H1 (cell line): ENCODE results near the gene CAPZB. TPM values are rescaled to one million over a fixed set of nuclear protein-coding genes. Genes with fewer than 3 reads are reported as not detected.

ENCODE experiments used
- CTCF ChIA-PET: fragments of 300-600 bp; sonication (Branson Sonifier 250); formaldehyde crosslinking; loops from one replicate; lab custom pipeline; 2021; ENCODE audit not compliant: partially characterized antibody; lab: Charles Lee
- POLR2A ChIA-PET: fragments of 300-600 bp; sonication (Branson Sonifier 250); formaldehyde crosslinking; loops from one replicate; lab custom pipeline; 2021; ENCODE audit warnings: inconsistent platforms; ENCODE audit not compliant: partially characterized antibody; lab: Charles Lee
- DNase-seq, 2 experiments: peaks; one replicate each; pipeline versions ENCODE4 v3.0.0 to v3.0.0-alpha.2; 2010 to 2022; ENCODE audit warnings: low spot score in 2 of 2, low read depth in 1 of 2, mixed read lengths in 1 of 2
- FAIRE-seq: peaks from 2 replicates; lab custom pipeline; 2011; peaks lifted over from hg19 to GRCh38; lab: Jason Lieb, UNC
- H2AFZ ChIP-seq: 2 replicates; pipeline ENCODE4 v1.8.1; 2012; ENCODE audit warnings: low read length, inconsistent platforms
- H2AK5ac ChIP-seq: 2 replicates; pipeline ENCODE4 v1.6.1; 2013; ENCODE audit warnings: low read depth, low read length
- H2BK120ac ChIP-seq: replicated peaks from 2 replicates; pipeline ENCODE3; 2013; ENCODE audit warnings: low read depth, low read length, inconsistent platforms
- H2BK12ac ChIP-seq: 2 replicates; pipeline ENCODE4 v1.6.1; 2013; ENCODE audit warnings: low read depth, low read length
- H2BK15ac ChIP-seq: 2 replicates; pipeline ENCODE4 v1.6.1; 2013; ENCODE audit warnings: low read length
- H2BK20ac ChIP-seq: 2 replicates; pipeline ENCODE4 v1.6.1; 2013; ENCODE audit warnings: low read length
- H2BK5ac ChIP-seq: 2 replicates; pipeline ENCODE4 v1.6.1; 2013; ENCODE audit warnings: low read depth, low read length
- H3K14ac ChIP-seq: 2 replicates; pipeline ENCODE4 v1.6.1; 2013; ENCODE audit warnings: inconsistent platforms; ENCODE audit not compliant: insufficient read length
- H3K18ac ChIP-seq: 2 replicates; pipeline ENCODE4 v1.6.1; 2013; ENCODE audit warnings: low read length; ENCODE audit errors: extremely low read depth
- H3K23ac ChIP-seq: 2 replicates; pipeline ENCODE4 v1.6.1; 2013; ENCODE audit warnings: inconsistent platforms; ENCODE audit not compliant: insufficient read length
- H3K23me2 ChIP-seq: 2 replicates; pipeline ENCODE4 v1.6.1; 2013; ENCODE audit warnings: low read depth, low read length
- H3K27ac ChIP-seq: 2 replicates; pipeline ENCODE4 v1.6.1; 2011; ENCODE audit warnings: low read depth, low read length, inconsistent platforms
- H3K27me3 ChIP-seq, 4 experiments: replicated peaks in 1 of 4; 1 replicate in 1 of 4; 2 replicates in 3 of 4; pipeline versions ENCODE4 v1.6.1 to v1.8.1; 2011 to 2013; ENCODE audit warnings: low read length in 3 of 4, mild to moderate bottlenecking in 3 of 4, inconsistent platforms in 2 of 4, mixed read lengths in 2 of 4, moderate library complexity in 1 of 4; ENCODE audit not compliant: control insufficient read depth in 3 of 4, insufficient read depth in 3 of 4; ENCODE audit errors: extremely low read depth in 1 of 4
- H3K36me3 ChIP-seq, 4 experiments: 2 replicates each; pipeline versions ENCODE4 v1.6.1 to v1.8.1; 2011 to 2013; ENCODE audit warnings: mild to moderate bottlenecking in 4 of 4, low read length in 3 of 4, moderate library complexity in 2 of 4, control low read depth in 1 of 4, inconsistent platforms in 1 of 4; ENCODE audit not compliant: insufficient read depth in 4 of 4, control insufficient read depth in 2 of 4
- H3K4ac ChIP-seq: replicated peaks from 2 replicates; pipeline ENCODE3; 2013; ENCODE audit warnings: low read length, low read depth, mixed read lengths, inconsistent platforms; ENCODE audit not compliant: insufficient read length
- H3K4me1 ChIP-seq, 4 experiments: replicated peaks in 1 of 4; 1 replicate in 1 of 4; 2 replicates in 3 of 4; pipeline versions ENCODE4 v1.6.1 to v1.8.1; 2011 to 2013; ENCODE audit warnings: low read length in 3 of 4, inconsistent platforms in 2 of 4, mixed read lengths in 1 of 4; ENCODE audit not compliant: insufficient read depth in 4 of 4, control insufficient read depth in 3 of 4
- H3K4me2 ChIP-seq, 2 experiments: 2 replicates each; pipeline versions ENCODE4 v1.6.1 to v1.8.1; 2011 to 2013; ENCODE audit warnings: low read depth in 2 of 2, low read length in 2 of 2, control low read depth in 1 of 2, inconsistent platforms in 1 of 2, mild to moderate bottlenecking in 1 of 2; ENCODE audit not compliant: insufficient read depth in 1 of 2
- H3K4me3 ChIP-seq, 4 experiments: fragments of 200-600, 300-600 bp in 1 of 4; sonication (generic), shearing (Covaris generic), sonication (Bioruptor Twin) in 1 of 4; 2 replicates each; pipeline versions ENCODE4 v1.5.1 to v1.8.1; 2011 to 2016; ENCODE audit warnings: low read length in 4 of 4, low read depth in 3 of 4, control low read depth in 2 of 4, inconsistent platforms in 2 of 4, mild to moderate bottlenecking in 2 of 4, mixed read lengths in 1 of 4, moderate library complexity in 1 of 4; ENCODE audit not compliant: insufficient read depth in 2 of 4; ENCODE audit errors: extremely low read depth in 1 of 4
- H3K56ac ChIP-seq: replicated peaks from 2 replicates; pipeline ENCODE3; 2013; ENCODE audit warnings: low read depth, mild to moderate bottlenecking, mixed read lengths, low read length, inconsistent platforms; ENCODE audit not compliant: insufficient read length
- H3K79me1 ChIP-seq: 2 replicates; pipeline ENCODE4 v1.6.1; 2013; ENCODE audit warnings: low read depth, low read length, control low read depth
- H3K79me2 ChIP-seq, 2 experiments: 2 replicates each; pipeline versions ENCODE4 v1.6.1 to v1.8.1; 2012 to 2013; ENCODE audit warnings: low read length in 2 of 2, mild to moderate bottlenecking in 2 of 2, inconsistent platforms in 1 of 2; ENCODE audit not compliant: insufficient read depth in 2 of 2, control insufficient read depth in 1 of 2
- H3K9ac ChIP-seq, 4 experiments: replicated peaks in 1 of 4; 1 replicate in 1 of 4; 2 replicates in 3 of 4; pipeline versions ENCODE4 v1.6.1 to v1.8.1; 2011 to 2013; ENCODE audit warnings: low read depth in 3 of 4, low read length in 3 of 4, control low read depth in 2 of 4, mild to moderate bottlenecking in 2 of 4, moderate library complexity in 2 of 4, inconsistent platforms in 1 of 4; ENCODE audit errors: extremely low read depth in 1 of 4
- H3K9me3 ChIP-seq, 2 experiments: 2 replicates each; pipeline versions ENCODE4 v1.6.1 to v1.8.1; 2012 to 2013; ENCODE audit warnings: mild to moderate bottlenecking in 2 of 2, moderate library complexity in 2 of 2, control low read depth in 1 of 2, inconsistent platforms in 1 of 2, low read depth in 1 of 2, low read length in 1 of 2, mixed read lengths in 1 of 2; ENCODE audit not compliant: insufficient read depth in 2 of 2
- H4K20me1 ChIP-seq, 2 experiments: replicated peaks in 1 of 2; 2 replicates each; pipeline versions ENCODE3 to v1.8.1; 2011 to 2013; ENCODE audit warnings: inconsistent platforms in 2 of 2, low read length in 2 of 2, mild to moderate bottlenecking in 1 of 2; ENCODE audit not compliant: insufficient read depth in 2 of 2, control insufficient read depth in 1 of 2
- H4K5ac ChIP-seq: 2 replicates; pipeline ENCODE4 v1.6.1; 2013; ENCODE audit warnings: low read length, low read depth, mixed read lengths, inconsistent platforms; ENCODE audit not compliant: insufficient read length
- H4K8ac ChIP-seq: 2 replicates; pipeline ENCODE4 v1.8.0; 2013; ENCODE audit warnings: mild to moderate bottlenecking, moderate library complexity, low read length, inconsistent platforms; ENCODE audit not compliant: insufficient read depth; ENCODE audit errors: extremely low read depth
- H4K91ac ChIP-seq: replicated peaks from 2 replicates; pipeline ENCODE3; 2013; ENCODE audit warnings: low read length, mixed read lengths, inconsistent platforms; ENCODE audit not compliant: insufficient read length
- CHD1 ChIP-seq: IDR thresholded peaks from 2 replicates; pipeline ENCODE4 v1.6.1; 2012; ENCODE audit warnings: low read depth, low read length, improper control_type of control experiment
- FOSL1 ChIP-seq: IDR thresholded peaks from 2 replicates; pipeline ENCODE4 v1.6.1; 2011; ENCODE audit warnings: mild to moderate bottlenecking, low read depth, low read length, moderate library complexity; ENCODE audit not compliant: insufficient read depth
- HDAC2 ChIP-seq, 2 experiments: fragments of 300-600 bp in 1 of 2; sonication (generic) in 1 of 2; IDR thresholded peaks; 2 replicates each; pipeline ENCODE4 v1.6.1; 2011 to 2012; ENCODE audit warnings: low read depth in 2 of 2, low read length in 2 of 2, mild to moderate bottlenecking in 2 of 2, moderate library complexity in 2 of 2, borderline replicate concordance in 1 of 2, inconsistent platforms in 1 of 2
- POU5F1 ChIP-seq: IDR thresholded peaks from 2 replicates; pipeline ENCODE4 v1.6.1; 2011; ENCODE audit warnings: low read depth, mild to moderate bottlenecking, low read length, moderate library complexity
- SIN3A ChIP-seq, 2 experiments: IDR thresholded peaks in 1 of 2; conservative IDR thresholded peaks in 1 of 2; 2 replicates each; pipeline ENCODE4 v1.6.1; 2011 to 2012; ENCODE audit warnings: low read length in 2 of 2, improper control_type of control experiment in 1 of 2, low read depth in 1 of 2, mild to moderate bottlenecking in 1 of 2
- SP1 ChIP-seq: IDR thresholded peaks from 2 replicates; pipeline ENCODE4 v1.6.1; 2011; ENCODE audit warnings: low read depth, low read length
- TCF12 ChIP-seq: IDR thresholded peaks from 2 replicates; pipeline ENCODE4 v1.6.1; 2011; ENCODE audit warnings: low read depth, mild to moderate bottlenecking, low read length
- ZNF274 ChIP-seq: IDR thresholded peaks from 2 replicates; pipeline ENCODE4 v1.7.0; 2012; ENCODE audit warnings: low read length, borderline replicate concordance; ENCODE audit errors: extremely low read depth
- WGBS, 2 experiments: shearing (Covaris generic) in 1 of 2; methylation state at CpG; one replicate each; pipeline versions ENCODE4 v1.1.6 to v1.1.7; 2013 to 2015; ENCODE audit warnings: low lambda C conversion rate in 2 of 2, mixed read lengths in 2 of 2, inconsistent platforms in 1 of 2, low coverage in 1 of 2, missing lambda C conversion rate in 1 of 2; ENCODE audit not compliant: insufficient replicate concordance in 2 of 2, insufficient coverage in 1 of 2, insufficient read length in 1 of 2; ENCODE audit errors: extremely low coverage in 1 of 2, missing lambda C conversion rate in 1 of 2; 5-methylcytosine and 5-hydroxymethylcytosine counted together
- polyA plus RNA-seq, 7 experiments: library from polyadenylated mRNA; depleted of rRNA in 3 of 7; stranded (reverse) in 5 of 7; unstranded in 2 of 7; fragments of >200 nt in 5 of 7; fragments of 200-250 nt in 2 of 7; gene quantifications; 1 replicate in 5 of 7; 2 replicates in 1 of 7; 4 replicates in 1 of 7; pipeline versions ENCODE4 v1.2.1 to v1.2.3, GENCODE V29; 2011 to 2013; ENCODE audit warnings: missing spikeins in 2 of 7, mixed read lengths in 2 of 7
- total RNA-seq: library from RNA; stranded (reverse); fragmentation: NEBNext Ultra II Directional; extraction: Animal tissue kit (Norgen Biotek cat#: 25700); gene quantifications from 2 replicates; pipeline ENCODE4 v1.2.1, GENCODE V29; 2021

CAPZB gene
- total and polyA plus RNA-seq, 2 of the 8 experiments (the other 6 are each of a cell fraction or from before 2014, with no cell fraction given) = 162 to 371 TPM

- H3K36me3 ChIP-seq = peaks cover 5 to 30% (median 18%) of the 10 kb centered on the region in 4 experiments; a peak in 7 of 8 replicates
- WGBS, 2 experiments = 90% methylated on average over 10 of the region's 10 CpGs; no CpG with 5 or more reads in 1 of the 2 experiments
- no peak for DNase-seq
Measured at GRCh38 chr1:19307794-19308508, 177.4 kb downstream of the CAPZB start.

More at GRCh38 chr1:19307794-19308508, 177.4 kb downstream of the CAPZB start:
- H3K9me3 ChIP-seq = no peaks in the 10 kb centered on the region
- H2BK20ac ChIP-seq = no peak overlapping the region
- no peak for FAIRE-seq
- H2BK120ac ChIP-seq = no peak overlapping the region
- no peak overlapping the region for H3K4me3 ChIP-seq
- H3K4ac ChIP-seq = no peak overlapping the region
- peaks cover 5 to 6% of the 10 kb centered on the region in 2 experiments for H4K20me1 ChIP-seq
- no peak overlapping the region for H4K5ac ChIP-seq
- no peak overlapping the region for H3K56ac ChIP-seq
- peaks cover 10% of the 10 kb centered on the region; the same call in 1 of the 2 replicates for H3K23me2 ChIP-seq
- H2AK5ac ChIP-seq = no peak overlapping the region
- H3K79me2 ChIP-seq = no peaks in the 10 kb centered on the region; a peak in 1 of 4 replicates
- TF ChIP-seq TCF12 = no peak
- no peak for TF ChIP-seq SIN3A (conservative IDR thresholded peaks at IDR 0.05 in 1 of 2, IDR thresholded peaks at IDR 0.05 in 1 of 2; ENCODE audit: low read depth in 1 of 2, low read length in 2 of 2)
- no peak for TF ChIP-seq HDAC2 (IDR thresholded peaks at IDR 0.05; ENCODE audit: borderline replicate concordance in 1 of 2, low read depth in 2 of 2, low read length in 2 of 2)
- no peak for TF ChIP-seq CHD1
- no peak for TF ChIP-seq ZNF274
- TF ChIP-seq FOSL1 = no peak
- no peak for TF ChIP-seq SP1
- no peak for TF ChIP-seq POU5F1
- H3K27ac ChIP-seq = no peak overlapping the region
- H3K14ac ChIP-seq = no peak overlapping the region
- POLR2A ChIA-PET = no interaction called here
- peaks cover 2% of the 10 kb centered on the region; the same call in 1 of the 2 replicates for H3K79me1 ChIP-seq
- CTCF ChIA-PET = interaction anchor here (1.3 kb wide), 1 partner anchor 34 kb away, joined by 3 read pairs; no protein-coding TSS in a partner anchor
- no peak overlapping the region for H2BK15ac ChIP-seq
- H3K23ac ChIP-seq = no peak overlapping the region
- no peak overlapping the region for H3K18ac ChIP-seq
- peaks cover 0 to 4% (median 1%) of the 10 kb centered on the region in 4 experiments; a peak in 1 of 7 replicates for H3K27me3 ChIP-seq
- H2BK5ac ChIP-seq = no peak overlapping the region
- H2BK12ac ChIP-seq = no peak overlapping the region
- no peak overlapping the region for H4K8ac ChIP-seq
- H2AFZ ChIP-seq = no peak overlapping the region
- H3K4me2 ChIP-seq = no peak overlapping the region
- no peak overlapping the region for H4K91ac ChIP-seq
- peaks cover 0 to 12% (median 6%) of the 10 kb centered on the region in 4 experiments; a peak in 6 of 7 replicates for H3K4me1 ChIP-seq
- H3K9ac ChIP-seq = no peak overlapping the region
